Caco-2 (cell line): ENCODE results near the gene CNOT2. TPM values are rescaled to one million over a fixed set of nuclear protein-coding genes. Genes with fewer than 3 reads are reported as not detected.
"Not testable (repeated sequence)": the region's sequence is repeated elsewhere in the genome, so short reads cannot be mapped to it uniquely, and the experiment has no call there.

Experiments used
- BruUV-seq: library from RNA; stranded (reverse); fragments of 400-500 nt; replicated peaks from 2 replicates; lab custom pipeline; 2021; lab: Mats Ljungman, UMichigan
- CTCF ChIA-PET: fragments of 300-600 bp; sonication (Branson Sonifier 250); formaldehyde crosslinking; loops from one replicate; lab custom pipeline; 2022; ENCODE audit warnings: antibody characterized with exemption; lab: Charles Lee
- POLR2A ChIA-PET: fragments of 300-600 bp; sonication (Branson Sonifier 250); formaldehyde crosslinking; loops from one replicate; lab custom pipeline; 2022; ENCODE audit warnings: antibody characterized with exemption; lab: Charles Lee
- DNase-seq, 2 experiments: peaks; one replicate each; pipeline versions ENCODE4 v3.0.0 to v3.0.0-alpha.2; 2020 to 2022
- H3K27me3 ChIP-seq: replicated peaks from 2 replicates; pipeline ENCODE4 v1.6.0; 2011; ENCODE audit warnings: low read length; ENCODE audit not compliant: control insufficient read depth, insufficient read depth
- H3K36me3 ChIP-seq: 2 replicates; pipeline ENCODE4 v1.5.1; 2011; ENCODE audit warnings: low read length; ENCODE audit not compliant: control insufficient read depth, insufficient read depth
- H3K4me1 ChIP-seq: fragments of 250-450 bp; sonication (Bioruptor Pico); 2 replicates; pipeline ENCODE4 v1.5.1; 2020; ENCODE audit warnings: mild to moderate bottlenecking
- H3K4me3 ChIP-seq: 2 replicates; pipeline ENCODE4 v1.5.1; 2011; ENCODE audit warnings: low read depth, mild to moderate bottlenecking, control low read depth, low read length
- H3K9me3 ChIP-seq: fragments of 250-450 bp; sonication (Bioruptor Pico); 2 replicates; pipeline ENCODE4 v1.5.1; 2020; ENCODE audit warnings: mild to moderate bottlenecking, moderate library complexity
- H3K27ac Mint-ChIP-seq: one replicate; pipeline ENCODE4 v1.8.0; 2022; ENCODE audit warnings: mixed read lengths; ENCODE audit not compliant: unreplicated experiment
- H3K27me3 Mint-ChIP-seq: one replicate; pipeline ENCODE4 v1.8.0; 2022; ENCODE audit warnings: mixed read lengths; ENCODE audit not compliant: insufficient read depth, unreplicated experiment
- H3K36me3 Mint-ChIP-seq: one replicate; pipeline ENCODE4 v1.8.0; 2022; ENCODE audit warnings: mild to moderate bottlenecking, mixed read lengths; ENCODE audit not compliant: insufficient read depth, unreplicated experiment
- H3K4me1 Mint-ChIP-seq: one replicate; pipeline ENCODE4 v1.8.0; 2022; ENCODE audit warnings: low read depth, mixed read lengths; ENCODE audit not compliant: unreplicated experiment
- H3K4me3 Mint-ChIP-seq: one replicate; pipeline ENCODE4 v1.8.0; 2022; ENCODE audit warnings: mild to moderate bottlenecking, moderate library complexity, mixed read lengths; ENCODE audit not compliant: unreplicated experiment
- H3K9me3 Mint-ChIP-seq: one replicate; pipeline ENCODE4 v1.8.0; 2022; ENCODE audit warnings: mixed read lengths; ENCODE audit not compliant: unreplicated experiment
- CTCF ChIP-seq, 2 experiments: fragments of 200-600 bp in 1 of 2; IDR thresholded peaks; 1 replicate in 1 of 2; 2 replicates in 1 of 2; pipeline versions ENCODE4 v1.5.1 to v1.8.0; 2011 to 2022; ENCODE audit warnings: antibody characterized with exemption in 1 of 2, control low read depth in 1 of 2, inconsistent platforms in 1 of 2, low read depth in 1 of 2, low read length in 1 of 2, mild to moderate bottlenecking in 1 of 2, moderate library complexity in 1 of 2; ENCODE audit not compliant: insufficient read depth in 1 of 2, severe bottlenecking in 1 of 2, unreplicated experiment in 1 of 2
- intact Hi-C: fragments of 100-400 bp; cut with micrococcal nuclease; formaldehyde crosslinking; loops from one replicate; pipeline ENCODE4 v1.10.0; 2022; ENCODE audit not compliant: unreplicated experiment
- total RNA-seq: library from RNA; stranded (reverse); gene quantifications from 2 replicates; pipeline ENCODE4 v1.2.3, GENCODE V29; 2022

CNOT2 gene
- total RNA-seq, 1 experiment from 2014 or later = 83.5 TPM

GRCh38 chr12:70290116-70290515, 46.9 kb downstream of the CNOT2 start:
- H3K9me3 ChIP-seq = no peaks in the 10 kb centered on the region
- BruUV-seq = no TSS peak
- H3K27ac Mint-ChIP-seq = no peak overlapping the region
- H3K27me3 ChIP-seq = no peaks in the 10 kb centered on the region
- intact Hi-C loops = no loop called here
- H3K27me3 Mint-ChIP-seq = no peaks in the 10 kb centered on the region
- no peak for DNase-seq
- no peaks in the 10 kb centered on the region for H3K4me1 ChIP-seq
- no peak overlapping the region for H3K4me3 Mint-ChIP-seq
- peaks cover 17% of the 10 kb centered on the region for H3K4me1 Mint-ChIP-seq
- no peak overlapping the region for H3K4me3 ChIP-seq
- peaks cover 45% of the 10 kb centered on the region for H3K36me3 Mint-ChIP-seq
- POLR2A ChIA-PET = no interaction called here
- no peaks in the 10 kb centered on the region; the same call in 1 of the 2 replicates for H3K36me3 ChIP-seq
- no peaks in the 10 kb centered on the region for H3K9me3 Mint-ChIP-seq
- CTCF ChIA-PET = no interaction called here
- TF ChIP-seq CTCF (IDR thresholded peaks at IDR 0.05; ENCODE audit: insufficient read depth in 1 of 2, low read depth in 1 of 2, low read length in 1 of 2, severe bottlenecking in 1 of 2, unreplicated experiment in 1 of 2) = no peak

GRCh38 chr12:70292017-70292776, 49.0 kb downstream of the CNOT2 start:
- BruUV-seq = no TSS peak
- H3K9me3 Mint-ChIP-seq = no peaks in the 10 kb centered on the region

GRCh38 chr12:70304684-70305555, 61.7 kb downstream of the CNOT2 start:
- H3K4me1 ChIP-seq, H3K27me3 Mint-ChIP-seq, BruUV-seq, H3K9me3 Mint-ChIP-seq, CTCF ChIA-PET, H3K4me3 Mint-ChIP-seq, H3K27me3 ChIP-seq, H3K27ac Mint-ChIP-seq, DNase-seq, intact Hi-C loops, H3K36me3 ChIP-seq, H3K4me3 ChIP-seq, H3K4me1 Mint-ChIP-seq, H3K9me3 ChIP-seq, POLR2A ChIA-PET: not testable (repeated sequence)
- peaks cover 26% of the 10 kb centered on the region for H3K36me3 Mint-ChIP-seq

More at GRCh38 chr12:70292017-70292776, 49.0 kb downstream of the CNOT2 start:
- CTCF ChIA-PET = no interaction called here
- no peaks in the 10 kb centered on the region for H3K36me3 ChIP-seq
- no peak overlapping the region for H3K4me3 Mint-ChIP-seq
- H3K4me1 ChIP-seq = no peaks in the 10 kb centered on the region
- H3K27ac Mint-ChIP-seq = no peak overlapping the region
- H3K27me3 Mint-ChIP-seq = no peaks in the 10 kb centered on the region
- POLR2A ChIA-PET = no interaction called here
- TF ChIP-seq CTCF (IDR thresholded peaks at IDR 0.05; ENCODE audit: insufficient read depth in 1 of 2, low read depth in 1 of 2, low read length in 1 of 2, severe bottlenecking in 1 of 2, unreplicated experiment in 1 of 2) = no peak
- DNase-seq = no peak
- H3K4me3 ChIP-seq = no peak overlapping the region
- H3K9me3 ChIP-seq = no peaks in the 10 kb centered on the region
- peaks cover 35% of the 10 kb centered on the region for H3K36me3 Mint-ChIP-seq
- no peaks in the 10 kb centered on the region for H3K27me3 ChIP-seq
- H3K4me1 Mint-ChIP-seq = peaks cover 17% of the 10 kb centered on the region
- intact Hi-C loops = no loop called here
